SHP77 (cell line): ENCODE data around the gene PGM5.

ENCODE experiments used
- DNase-seq, 2 experiments: peaks; one replicate each; lab custom pipeline; 2025; lab: John Stamatoyannopoulos, UW

The PGM5 gene

GRCh38 chr9:68433531-68434110, 77.2 kb downstream of the PGM5 start:
- no peak for DNase-seq

- DNase-seq, result no peak
Observed at GRCh38 chr9:68437785-68438184, 81.4 kb downstream of the PGM5 start.

GRCh38 chr9:68443624-68444023, 87.2 kb downstream of the PGM5 start:
- no peak for DNase-seq

GRCh38 chr9:68446836-68447235, 90.4 kb downstream of the PGM5 start:
- DNase-seq, result no peak

- no peak for DNase-seq
Observed at GRCh38 chr9:68447611-68448010, 91.2 kb downstream of the PGM5 start.

GRCh38 chr9:68454579-68455334, 98.3 kb downstream of the PGM5 start:
- no peak for DNase-seq

GRCh38 chr9:68455451-68455850, 99.0 kb downstream of the PGM5 start:
- DNase-seq, result no peak

- DNase-seq, result no peak
Observed at GRCh38 chr9:68457803-68458202, 101.4 kb downstream of the PGM5 start.

- no peak for DNase-seq
Observed at GRCh38 chr9:68458918-68459317, 102.5 kb downstream of the PGM5 start.

- no peak for DNase-seq
Observed at GRCh38 chr9:68462105-68462775, 105.8 kb downstream of the PGM5 start.

GRCh38 chr9:68470067-68470466, 113.7 kb downstream of the PGM5 start:
- no peak for DNase-seq

GRCh38 chr9:68470634-68471033, 114.2 kb downstream of the PGM5 start:
- no peak for DNase-seq

GRCh38 chr9:68472119-68472518, 115.7 kb downstream of the PGM5 start:
- no peak for DNase-seq

- no peak for DNase-seq
Observed at GRCh38 chr9:68473790-68474189, 117.4 kb downstream of the PGM5 start.

- no peak for DNase-seq
Observed at GRCh38 chr9:68476422-68476821, 120.0 kb downstream of the PGM5 start.

- DNase-seq, result no peak
Observed at GRCh38 chr9:68476847-68477246, 120.4 kb downstream of the PGM5 start.

GRCh38 chr9:68480807-68481206, 124.4 kb downstream of the PGM5 start:
- no peak for DNase-seq

GRCh38 chr9:68482548-68482947, 126.1 kb downstream of the PGM5 start:
- DNase-seq, result no peak

- DNase-seq, result no peak
Observed at GRCh38 chr9:68488126-68488525, 131.7 kb downstream of the PGM5 start.

GRCh38 chr9:68489646-68490045, 133.2 kb downstream of the PGM5 start:
- DNase-seq, result no peak

- DNase-seq, result no peak
Observed at GRCh38 chr9:68492806-68493205, 136.4 kb downstream of the PGM5 start.

GRCh38 chr9:68493541-68493940, 137.1 kb downstream of the PGM5 start:
- no peak for DNase-seq

GRCh38 chr9:68493958-68494577, 137.7 kb downstream of the PGM5 start:
- DNase-seq, result no peak
